Measurements from ENCODE around the gene CCDC106. TPM values are rescaled to one million over a fixed set of nuclear protein-coding genes. Genes with fewer than 3 reads are reported as not detected.

Gene CCDC106
- total RNA-seq, 2 experiments from 2014 or later, result 4.2 to 4.4 TPM

- peaks cover 69% of the 10 kb centered on the region for H3K4me1 Mint-ChIP-seq (ENCODE audit: low read depth)
- DNase-seq, result no peak
- no peaks in the 10 kb centered on the region for H3K27me3 Mint-ChIP-seq (ENCODE audit: low read depth)
- CTCF ChIA-PET, result no interaction called here
- H3K27ac Mint-ChIP-seq, result peak overlapping the region; percentile 91
- peak overlapping the region; percentile 99 for H3K4me3 Mint-ChIP-seq
- intact Hi-C loops (cut with micrococcal nuclease), result loop anchor here (1.0 to 2.0 kb wide), 2 partner anchors 21 to 41 kb away; partner anchors contain the start of gene U2AF2
- peaks cover 26% of the 10 kb centered on the region for H3K36me3 Mint-ChIP-seq (ENCODE audit: low read depth)
- no peaks in the 10 kb centered on the region for H3K9me3 Mint-ChIP-seq
Observed at GRCh38 chr19:55675661-55676354, 27.8 kb downstream of the CCDC106 start.

- no peaks in the 10 kb centered on the region for H3K27me3 Mint-ChIP-seq (ENCODE audit: low read depth)
- H3K36me3 Mint-ChIP-seq (ENCODE audit: low read depth), result peaks cover 23% of the 10 kb centered on the region
- H3K27ac Mint-ChIP-seq, result peak overlapping the region; percentile 32
- CTCF ChIA-PET, result no interaction called here
- H3K4me3 Mint-ChIP-seq, result peak overlapping the region; percentile 99
- peaks cover 64% of the 10 kb centered on the region for H3K4me1 Mint-ChIP-seq (ENCODE audit: low read depth)
- intact Hi-C loops (cut with micrococcal nuclease), result no loop called here
- no peaks in the 10 kb centered on the region for H3K9me3 Mint-ChIP-seq
- DNase-seq, result no peak
Observed at GRCh38 chr19:55676383-55676782, 28.4 kb downstream of the CCDC106 start.

- peak overlapping the region; percentile 99 for H3K4me3 Mint-ChIP-seq
- CTCF ChIA-PET, result no interaction called here
- H3K27ac Mint-ChIP-seq, result peak overlapping the region; percentile 39
- H3K36me3 Mint-ChIP-seq (ENCODE audit: low read depth), result peaks cover 22% of the 10 kb centered on the region
- H3K9me3 Mint-ChIP-seq, result no peaks in the 10 kb centered on the region
- DNase-seq, result peak; percentile 25
- H3K27me3 Mint-ChIP-seq (ENCODE audit: low read depth), result no peaks in the 10 kb centered on the region
- H3K4me1 Mint-ChIP-seq (ENCODE audit: low read depth), result peaks cover 62% of the 10 kb centered on the region
- intact Hi-C loops (cut with micrococcal nuclease), result no loop called here
Observed at GRCh38 chr19:55676889-55677505, 29.0 kb downstream of the CCDC106 start.

- no peak for DNase-seq
- peaks cover 60% of the 10 kb centered on the region for H3K4me1 Mint-ChIP-seq (ENCODE audit: low read depth)
- no peak overlapping the region for H3K4me3 Mint-ChIP-seq
- peaks cover 18% of the 10 kb centered on the region for H3K36me3 Mint-ChIP-seq (ENCODE audit: low read depth)
- H3K9me3 Mint-ChIP-seq, result no peaks in the 10 kb centered on the region
- intact Hi-C loops (cut with micrococcal nuclease), result no loop called here
- no peaks in the 10 kb centered on the region for H3K27me3 Mint-ChIP-seq (ENCODE audit: low read depth)
- peak overlapping the region; percentile 11 for H3K27ac Mint-ChIP-seq
- CTCF ChIA-PET, result no interaction called here
Observed at GRCh38 chr19:55677572-55678028, 29.6 kb downstream of the CCDC106 start.

DNA sequence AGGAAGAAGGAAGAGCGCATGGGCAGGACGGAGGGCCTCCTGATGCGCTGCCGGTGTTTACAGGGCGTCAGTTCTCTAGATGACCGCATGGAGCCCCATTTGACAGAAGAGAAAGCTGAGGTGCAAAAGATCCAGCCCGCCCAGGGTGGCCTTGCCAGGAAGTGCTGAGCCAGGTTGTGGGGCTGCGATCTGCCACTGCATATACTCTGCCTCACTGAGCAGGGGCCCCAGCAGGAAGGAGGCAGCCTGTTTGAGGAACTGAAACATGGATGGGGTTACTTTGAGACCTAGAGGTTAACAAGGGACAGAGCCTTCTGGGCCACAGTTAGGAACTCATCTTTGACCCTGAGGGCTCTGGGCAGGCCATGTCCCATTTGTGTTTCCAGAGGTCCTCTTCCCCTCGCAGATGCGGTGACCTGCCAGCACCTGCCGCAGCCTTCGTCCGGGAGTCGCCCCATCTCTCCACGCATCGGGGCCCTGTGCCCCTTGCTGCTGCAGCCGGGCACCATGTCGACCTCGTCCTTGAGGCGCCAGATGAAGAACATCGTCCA lies 30.2 kb downstream of the CCDC106 start:
- no peak for DNase-seq
- Mint-ChIP-seq H3K27ac (no peak overlapping the region), H3K4me1 (ENCODE audit: low read depth) (peaks cover 59% of the 10 kb centered on the region), H3K27me3 (ENCODE audit: low read depth) (no peaks in the 10 kb centered on the region), H3K4me3 (no peak overlapping the region), H3K36me3 (ENCODE audit: low read depth) (peaks cover 17% of the 10 kb centered on the region), H3K9me3 (no peaks in the 10 kb centered on the region)
- intact Hi-C loops (cut with micrococcal nuclease), result no loop called here
- CTCF ChIA-PET, result no interaction called here

GRCh38 chr19:55679343-55680257 lies 31.6 kb downstream of the CCDC106 start:
- no peak for DNase-seq
- H3K27me3 Mint-ChIP-seq (ENCODE audit: low read depth), result no peaks in the 10 kb centered on the region
- intact Hi-C loops (cut with micrococcal nuclease), result no loop called here
- CTCF ChIA-PET, result no interaction called here
- H3K27ac Mint-ChIP-seq, result no peak overlapping the region
- H3K36me3 Mint-ChIP-seq (ENCODE audit: low read depth), result peaks cover 10% of the 10 kb centered on the region
- H3K9me3 Mint-ChIP-seq, result no peaks in the 10 kb centered on the region
- peaks cover 48% of the 10 kb centered on the region for H3K4me1 Mint-ChIP-seq (ENCODE audit: low read depth)
- H3K4me3 Mint-ChIP-seq, result no peak overlapping the region

DNA sequence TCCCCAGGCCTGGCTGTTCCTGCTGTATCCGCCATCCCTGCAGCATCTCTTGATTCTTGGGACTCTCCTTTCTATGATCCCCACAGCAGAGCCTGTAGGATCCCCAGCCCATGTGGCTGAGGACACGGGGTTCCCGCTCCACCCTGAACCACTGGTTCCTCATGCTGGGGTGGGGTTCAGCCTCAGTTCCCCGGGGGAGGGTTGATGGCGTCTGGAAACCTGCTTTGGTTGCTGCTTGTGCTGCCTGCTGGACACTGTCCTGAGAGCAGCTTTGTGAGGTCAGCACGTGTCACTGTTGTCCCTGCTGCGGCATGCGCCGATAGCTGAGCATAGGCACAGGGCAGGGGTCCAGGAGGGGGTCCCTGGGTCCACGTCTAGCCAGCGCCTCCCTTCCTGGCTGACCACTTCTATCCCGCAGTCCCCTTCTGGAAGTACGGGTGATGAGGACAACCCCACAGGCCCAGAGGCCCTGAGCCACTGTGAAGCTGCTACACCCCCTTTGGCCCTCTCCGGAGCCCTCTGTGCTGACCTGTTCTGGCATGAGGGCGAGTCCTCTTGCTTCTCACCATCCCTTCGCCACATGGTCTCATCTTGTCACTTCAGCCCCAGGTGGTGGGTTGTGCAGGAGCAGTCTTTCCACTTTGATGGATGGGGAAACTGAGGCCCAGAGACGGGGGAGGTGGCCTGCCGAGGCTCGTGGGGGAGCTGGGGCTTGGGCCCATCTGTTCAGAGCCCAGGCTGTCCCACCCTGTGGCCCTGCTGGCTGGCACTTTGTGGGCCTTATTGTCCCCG lies 32.5 kb downstream of the CCDC106 start:
- Mint-ChIP-seq H3K9me3 (no peaks in the 10 kb centered on the region), H3K36me3 (ENCODE audit: low read depth) (peaks cover 8% of the 10 kb centered on the region)

DNA sequence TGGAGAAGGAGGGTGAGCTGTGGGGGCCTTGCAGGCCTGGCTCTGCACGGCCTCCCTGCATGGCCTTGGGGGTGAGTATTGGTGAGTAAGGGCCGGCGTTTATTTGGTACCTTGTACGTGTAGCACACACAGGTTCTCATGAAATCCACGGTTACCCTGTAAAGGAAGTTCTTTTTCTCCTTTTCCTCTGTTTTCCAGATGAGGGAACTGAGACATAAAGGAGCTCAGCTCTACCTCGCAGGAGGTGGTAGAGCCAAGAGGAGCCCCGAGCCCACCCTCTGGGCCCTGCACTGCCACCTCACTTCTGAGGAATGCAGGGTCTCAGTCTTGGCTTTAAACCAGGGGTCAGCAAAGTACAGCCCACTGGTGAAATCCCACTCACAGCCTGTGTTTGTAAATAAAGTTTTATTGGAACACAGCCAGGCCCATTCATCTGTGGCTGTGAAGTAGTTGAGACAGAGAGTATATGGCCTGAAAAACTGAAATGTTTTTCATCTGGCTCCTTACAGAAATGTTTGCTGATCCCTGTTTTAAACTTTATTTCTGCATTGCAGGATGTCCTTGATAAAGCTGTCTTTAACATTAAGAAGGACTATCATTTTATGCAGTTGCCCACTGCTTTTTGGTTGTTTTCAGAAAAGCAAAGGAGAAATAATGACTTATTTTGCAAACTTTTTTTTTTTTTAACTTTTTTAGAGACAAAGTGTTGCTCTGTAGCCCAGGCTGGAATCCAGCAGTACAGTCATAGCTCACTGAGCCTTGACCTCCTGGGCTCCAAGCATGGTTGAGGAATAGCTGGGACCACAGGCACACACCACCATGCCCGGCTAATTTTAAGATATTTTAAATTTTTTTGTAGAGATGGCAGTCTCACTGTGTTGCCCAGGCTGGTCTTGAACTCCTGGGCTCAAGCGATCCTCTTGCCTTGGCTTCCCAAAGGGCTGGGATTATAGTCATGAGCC lies 33.4 kb downstream of the CCDC106 start:
- no peaks in the 10 kb centered on the region for H3K27me3 Mint-ChIP-seq (ENCODE audit: low read depth)
- H3K4me3 Mint-ChIP-seq, result no peak overlapping the region
- CTCF ChIA-PET, result interaction anchor here (0.6 kb wide), 1 partner anchor 632 kb away, joined by 4 read pairs; no protein-coding TSS in a partner anchor
- no peak overlapping the region for H3K27ac Mint-ChIP-seq
- DNase-seq, result no peak
- H3K36me3 Mint-ChIP-seq (ENCODE audit: low read depth), result peaks cover 8% of the 10 kb centered on the region
- peaks cover 41% of the 10 kb centered on the region for H3K4me1 Mint-ChIP-seq (ENCODE audit: low read depth)
- intact Hi-C loops (cut with micrococcal nuclease), result no loop called here
- no peaks in the 10 kb centered on the region for H3K9me3 Mint-ChIP-seq

More for the DNA sequence above, 32.5 kb downstream of the CCDC106 start:
- intact Hi-C loops (cut with micrococcal nuclease), result no loop called here
- H3K27ac Mint-ChIP-seq, result no peak overlapping the region
- H3K4me1 Mint-ChIP-seq (ENCODE audit: low read depth), result peaks cover 47% of the 10 kb centered on the region
- CTCF ChIA-PET, result no interaction called here
- no peak overlapping the region for H3K4me3 Mint-ChIP-seq
- DNase-seq, result no peak
- no peaks in the 10 kb centered on the region for H3K27me3 Mint-ChIP-seq (ENCODE audit: low read depth)

DNA sequence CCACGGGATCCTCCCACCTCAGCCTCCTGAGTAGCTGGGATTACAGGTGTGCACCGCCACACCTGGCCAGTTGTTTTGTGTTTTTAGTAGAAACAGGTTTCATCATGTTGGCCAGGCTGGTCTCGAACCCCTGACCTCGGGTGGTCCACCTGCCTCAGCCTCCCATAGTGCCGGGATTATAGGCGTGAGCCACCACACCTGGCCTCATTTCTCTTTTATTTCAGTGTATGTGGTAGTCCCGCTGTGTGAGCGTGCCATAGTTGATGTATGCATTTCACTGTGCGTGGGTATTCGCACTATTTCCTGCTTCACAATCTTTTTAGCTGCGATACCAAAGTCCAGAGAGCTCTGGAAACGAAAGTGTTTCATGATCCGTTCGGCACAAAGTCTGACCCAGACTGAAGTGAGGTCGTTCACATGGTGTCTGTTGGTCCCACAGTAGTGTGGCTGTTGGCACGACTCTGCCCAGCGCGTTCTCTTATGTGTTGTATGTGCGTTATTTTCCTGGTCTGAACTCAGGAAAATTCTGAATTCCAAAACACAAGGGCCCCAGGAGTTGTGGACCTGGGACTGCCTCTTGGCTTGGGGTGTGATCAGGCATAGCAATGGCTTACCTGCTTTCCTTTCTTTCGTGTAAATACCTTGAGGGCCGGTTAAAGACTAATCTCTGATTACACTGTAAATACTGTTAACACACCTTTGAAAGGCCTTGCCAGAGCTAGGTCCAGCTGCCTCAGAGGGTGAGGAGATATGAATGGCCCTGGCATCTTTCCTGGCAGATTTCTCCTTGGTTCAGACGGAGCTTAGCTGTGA lies 35.6 kb downstream of the CCDC106 start:
- intact Hi-C loops (cut with micrococcal nuclease), result no loop called here
- Mint-ChIP-seq H3K36me3 (ENCODE audit: low read depth) (peaks cover 10% of the 10 kb centered on the region), H3K9me3 (no peaks in the 10 kb centered on the region), H3K27ac (no peak overlapping the region), H3K27me3 (ENCODE audit: low read depth) (no peaks in the 10 kb centered on the region), H3K4me1 (ENCODE audit: low read depth) (peaks cover 23% of the 10 kb centered on the region), H3K4me3 (no peak overlapping the region)
- CTCF ChIA-PET, result interaction anchor here (0.6 kb wide), 1 partner anchor 1165 kb away, joined by 3 read pairs; no protein-coding TSS in a partner anchor
- DNase-seq, result no peak

DNA sequence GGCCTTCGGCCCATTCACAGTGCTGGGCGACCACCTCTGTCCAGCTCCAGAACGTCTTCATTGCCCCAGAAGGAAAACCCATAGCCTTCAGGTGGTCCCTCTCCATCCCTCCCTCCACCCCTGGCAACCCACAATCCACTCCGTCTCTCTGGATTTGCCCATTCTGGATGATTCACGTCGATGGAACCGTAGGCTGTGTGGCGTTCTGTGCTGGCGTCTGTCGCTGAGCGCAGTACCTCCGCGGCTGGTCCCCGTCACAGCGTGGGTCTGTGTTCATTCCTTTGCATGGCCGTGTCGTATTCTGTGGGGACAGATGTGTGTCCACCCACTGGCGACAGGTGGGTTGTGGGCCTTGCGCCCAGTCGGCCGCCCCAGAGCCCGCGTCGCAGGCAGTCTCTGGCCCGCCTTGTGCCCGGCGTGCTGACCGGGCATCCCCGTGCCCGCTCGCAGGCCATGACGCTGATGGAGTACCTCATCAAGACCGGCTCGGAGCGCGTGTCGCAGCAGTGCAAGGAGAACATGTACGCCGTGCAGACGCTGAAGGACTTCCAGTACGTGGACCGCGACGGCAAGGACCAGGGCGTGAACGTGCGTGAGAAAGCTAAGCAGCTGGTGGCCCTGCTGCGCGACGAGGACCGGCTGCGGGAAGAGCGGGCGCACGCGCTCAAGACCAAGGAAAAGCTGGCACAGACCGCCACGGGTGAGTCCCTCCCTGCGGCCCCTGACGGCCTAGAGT lies 37.1 kb downstream of the CCDC106 start:
- H3K9me3 Mint-ChIP-seq, result no peaks in the 10 kb centered on the region
- no peaks in the 10 kb centered on the region for H3K27me3 Mint-ChIP-seq (ENCODE audit: low read depth)
- CTCF ChIA-PET, result no interaction called here
- H3K36me3 Mint-ChIP-seq (ENCODE audit: low read depth), result peaks cover 15% of the 10 kb centered on the region
- DNase-seq, result no peak
- intact Hi-C loops (cut with micrococcal nuclease), result no loop called here
- no peak overlapping the region for H3K27ac Mint-ChIP-seq
- H3K4me3 Mint-ChIP-seq, result no peak overlapping the region
- peaks cover 10% of the 10 kb centered on the region for H3K4me1 Mint-ChIP-seq (ENCODE audit: low read depth)

Measured in activated naive CD4-positive, alpha-beta T cell treated with anti-CD3 and anti-CD28 coated beads for 36 hours (primary cell).